Breast epithelium (tissue), 3 donors: Measurements from ENCODE around the gene MRPL27.
"Not testable (repeated sequence)": the region's sequence is repeated elsewhere in the genome, so short reads cannot be mapped to it uniquely, and the experiment has no call there.

ENCODE experiments used
- POLR2A ChIP-seq: fragments of 450-650 bp; IDR thresholded peaks from one replicate; pipeline ENCODE4 v1.6.1; 2016; ENCODE audit warnings: antibody characterized with exemption, mild to moderate bottlenecking, moderate library complexity
- POLR2AphosphoS5 ChIP-seq, 3 donors: sonication (generic); formaldehyde crosslinking; IDR thresholded peaks; one replicate each; pipeline ENCODE4 v1.6.1; 2017; ENCODE audit warnings: antibody characterized with exemption in 3 of 3

- not testable (repeated sequence) for TF ChIP-seq POLR2AphosphoS5 (IDR thresholded peaks at IDR 0.05); POLR2A
Observed at GRCh38 chr17:50405351-50405750, 32.4 kb upstream of the MRPL27 start.
